ENCODE results near the gene GPC3.

DNA sequence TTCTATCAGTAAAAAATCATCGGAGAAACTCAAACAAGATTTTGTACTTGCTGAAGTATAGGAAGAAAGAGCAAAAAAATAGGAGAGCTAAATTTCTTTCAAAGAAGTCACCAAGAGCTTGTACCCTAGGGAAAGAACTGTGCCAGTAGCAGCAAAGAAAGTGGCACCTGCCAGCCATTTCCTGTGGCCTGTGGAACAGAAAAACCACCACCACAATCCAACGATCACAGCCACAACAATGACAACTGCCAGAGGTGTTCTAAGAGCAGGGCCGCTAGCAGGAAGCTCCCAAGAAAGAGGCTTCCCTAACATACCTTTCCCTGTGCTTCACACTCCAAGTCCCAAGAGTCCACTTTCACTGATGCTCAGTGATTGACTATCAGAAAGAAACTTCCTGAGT lies 304.0 kb downstream of the GPC3 start:
- no peak for TF ChIP-seq CTCF (IDR thresholded peaks at IDR 0.05)
- TF ChIP-seq EP300 (IDR thresholded peaks at IDR 0.05; ENCODE audit: low read depth), result no peak
